ENCODE data around the gene SART3. TPM values are rescaled to one million over a fixed set of nuclear protein-coding genes. Genes with fewer than 3 reads are reported as not detected.

SART3 gene
- 89.6 TPM for polyA plus RNA-seq (2013, experiment 1 of 4)
- 89.6 TPM for polyA plus RNA-seq (2013, experiment 2 of 4)
- polyA plus RNA-seq (2013, experiment 3 of 4) = 61.9 TPM
- 68.3 TPM for polyA plus RNA-seq (2013, experiment 4 of 4)

GRCh38 chr12:108560752-108561719, at the start of gene SART3:
Gene SART3, minus strand, starts transcription at chr12:108561173. Its CDS starts 19 bp downstream, at chr12:108561154.
- Histone ChIP-seq H3K4me1 (ENCODE audit: control insufficient read depth, insufficient read depth, low read length) (peaks cover 16% of the 10 kb centered on the region), H3K27me3 (ENCODE audit: control insufficient read depth, insufficient read depth, low read length, poor library complexity, severe bottlenecking) (no peaks in the 10 kb centered on the region), H3K9me3 (ENCODE audit: control insufficient read depth, low read length) (no peaks in the 10 kb centered on the region), H3K4me3 (ENCODE audit: insufficient read depth, low read depth, low read length) (peak within 1 kb of the TSS; percentile 89), H3K36me3 (ENCODE audit: control insufficient read depth, insufficient read depth, low read length) (peaks cover 11% of the 10 kb centered on the region), H3K27ac (ENCODE audit: insufficient read depth, low read depth, low read length, poor library complexity, severe bottlenecking) (peak within 1 kb of the TSS; percentile 95)
- WGBS, 2 experiments = 0% methylated on average over 57 of the region's 57 CpGs

- Histone ChIP-seq H3K27me3 (ENCODE audit: control insufficient read depth, insufficient read depth, low read length, poor library complexity, severe bottlenecking) (no peaks in the 10 kb centered on the region), H3K27ac (ENCODE audit: insufficient read depth, low read depth, low read length, poor library complexity, severe bottlenecking) (no peak overlapping the region), H3K36me3 (ENCODE audit: control insufficient read depth, insufficient read depth, low read length) (no peaks in the 10 kb centered on the region), H3K4me3 (ENCODE audit: insufficient read depth, low read depth, low read length) (no peak overlapping the region), H3K4me1 (ENCODE audit: control insufficient read depth, insufficient read depth, low read length) (peaks cover 11% of the 10 kb centered on the region), H3K9me3 (ENCODE audit: control insufficient read depth, low read length) (no peaks in the 10 kb centered on the region)
- 93% methylated on average over 8 of the region's 8 CpGs for WGBS, 2 experiments
Observed at GRCh38 chr12:108610336-108610815, 49.4 kb upstream of the SART3 start.

- Histone ChIP-seq H3K27me3 (ENCODE audit: control insufficient read depth, insufficient read depth, low read length, poor library complexity, severe bottlenecking) (no peaks in the 10 kb centered on the region), H3K27ac (ENCODE audit: insufficient read depth, low read depth, low read length, poor library complexity, severe bottlenecking) (no peak overlapping the region), H3K9me3 (ENCODE audit: control insufficient read depth, low read length) (no peaks in the 10 kb centered on the region), H3K4me3 (ENCODE audit: insufficient read depth, low read depth, low read length) (no peak overlapping the region), H3K4me1 (ENCODE audit: control insufficient read depth, insufficient read depth, low read length) (peaks cover 11% of the 10 kb centered on the region), H3K36me3 (ENCODE audit: control insufficient read depth, insufficient read depth, low read length) (no peaks in the 10 kb centered on the region)
- 77 to 81% methylated on average over 21 of the region's 21 CpGs for WGBS, 2 experiments
Observed at GRCh38 chr12:108609537-108610335, 48.8 kb upstream of the SART3 start.

GRCh38 chr12:108608616-108609015, 47.6 kb upstream of the SART3 start:
- no peaks in the 10 kb centered on the region for H3K27me3 ChIP-seq (ENCODE audit: control insufficient read depth, insufficient read depth, low read length, poor library complexity, severe bottlenecking)
- 89 to 91% methylated on average over 5 of the region's 5 CpGs for WGBS, 2 experiments

GRCh38 chr12:108607981-108608600, 47.1 kb upstream of the SART3 start:
- no peaks in the 10 kb centered on the region for H3K27me3 ChIP-seq (ENCODE audit: control insufficient read depth, insufficient read depth, low read length, poor library complexity, severe bottlenecking)
- no peaks in the 10 kb centered on the region for H3K36me3 ChIP-seq (ENCODE audit: control insufficient read depth, insufficient read depth, low read length)
- H3K4me1 ChIP-seq (ENCODE audit: control insufficient read depth, insufficient read depth, low read length) = peaks cover 10% of the 10 kb centered on the region
- no peak overlapping the region for H3K27ac ChIP-seq (ENCODE audit: insufficient read depth, low read depth, low read length, poor library complexity, severe bottlenecking)
- 86 to 87% methylated on average over 10 of the region's 10 CpGs for WGBS, 2 experiments
- no peak overlapping the region for H3K4me3 ChIP-seq (ENCODE audit: insufficient read depth, low read depth, low read length)
- H3K9me3 ChIP-seq (ENCODE audit: control insufficient read depth, low read length) = no peaks in the 10 kb centered on the region

More at GRCh38 chr12:108608616-108609015, 47.6 kb upstream of the SART3 start:
- Histone ChIP-seq H3K4me1 (ENCODE audit: control insufficient read depth, insufficient read depth, low read length) (peaks cover 11% of the 10 kb centered on the region), H3K9me3 (ENCODE audit: control insufficient read depth, low read length) (no peaks in the 10 kb centered on the region), H3K36me3 (ENCODE audit: control insufficient read depth, insufficient read depth, low read length) (no peaks in the 10 kb centered on the region), H3K27ac (ENCODE audit: insufficient read depth, low read depth, low read length, poor library complexity, severe bottlenecking) (no peak overlapping the region), H3K4me3 (ENCODE audit: insufficient read depth, low read depth, low read length) (no peak overlapping the region)

GRCh38 chr12:108606492-108606891, 45.5 kb upstream of the SART3 start:
- Histone ChIP-seq H3K36me3 (ENCODE audit: control insufficient read depth, insufficient read depth, low read length) (no peaks in the 10 kb centered on the region), H3K27me3 (ENCODE audit: control insufficient read depth, insufficient read depth, low read length, poor library complexity, severe bottlenecking) (no peaks in the 10 kb centered on the region), H3K27ac (ENCODE audit: insufficient read depth, low read depth, low read length, poor library complexity, severe bottlenecking) (no peak overlapping the region), H3K4me3 (ENCODE audit: insufficient read depth, low read depth, low read length) (no peak overlapping the region), H3K9me3 (ENCODE audit: control insufficient read depth, low read length) (no peaks in the 10 kb centered on the region), H3K4me1 (ENCODE audit: control insufficient read depth, insufficient read depth, low read length) (peaks cover 6% of the 10 kb centered on the region)
- WGBS, 2 experiments = 91 to 92% methylated on average over 9 of the region's 9 CpGs

GRCh38 chr12:108605690-108606406, 44.9 kb upstream of the SART3 start:
- Histone ChIP-seq H3K27ac (ENCODE audit: insufficient read depth, low read depth, low read length, poor library complexity, severe bottlenecking) (no peak overlapping the region), H3K4me3 (ENCODE audit: insufficient read depth, low read depth, low read length) (no peak overlapping the region)
- 93 to 96% methylated on average over 4 of the region's 4 CpGs for WGBS, 2 experiments

GRCh38 chr12:108605000-108605689, 44.2 kb upstream of the SART3 start:
- H3K4me1 ChIP-seq (ENCODE audit: control insufficient read depth, insufficient read depth, low read length) = peaks cover 6% of the 10 kb centered on the region
- no peak overlapping the region for H3K4me3 ChIP-seq (ENCODE audit: insufficient read depth, low read depth, low read length)
- H3K36me3 ChIP-seq (ENCODE audit: control insufficient read depth, insufficient read depth, low read length) = no peaks in the 10 kb centered on the region
- no peaks in the 10 kb centered on the region for H3K9me3 ChIP-seq (ENCODE audit: control insufficient read depth, low read length)
- no peak overlapping the region for H3K27ac ChIP-seq (ENCODE audit: insufficient read depth, low read depth, low read length, poor library complexity, severe bottlenecking)
- H3K27me3 ChIP-seq (ENCODE audit: control insufficient read depth, insufficient read depth, low read length, poor library complexity, severe bottlenecking) = no peaks in the 10 kb centered on the region
- WGBS, 2 experiments = 87 to 92% methylated on average over 3 of the region's 3 CpGs

More at GRCh38 chr12:108605690-108606406, 44.9 kb upstream of the SART3 start:
- Histone ChIP-seq H3K27me3 (ENCODE audit: control insufficient read depth, insufficient read depth, low read length, poor library complexity, severe bottlenecking) (no peaks in the 10 kb centered on the region), H3K9me3 (ENCODE audit: control insufficient read depth, low read length) (no peaks in the 10 kb centered on the region), H3K36me3 (ENCODE audit: control insufficient read depth, insufficient read depth, low read length) (no peaks in the 10 kb centered on the region), H3K4me1 (ENCODE audit: control insufficient read depth, insufficient read depth, low read length) (peaks cover 6% of the 10 kb centered on the region)

All from ectodermal cell (in vitro differentiated cells).